ENCODE results near the gene NANOS3.

Gene NANOS3

DNA sequence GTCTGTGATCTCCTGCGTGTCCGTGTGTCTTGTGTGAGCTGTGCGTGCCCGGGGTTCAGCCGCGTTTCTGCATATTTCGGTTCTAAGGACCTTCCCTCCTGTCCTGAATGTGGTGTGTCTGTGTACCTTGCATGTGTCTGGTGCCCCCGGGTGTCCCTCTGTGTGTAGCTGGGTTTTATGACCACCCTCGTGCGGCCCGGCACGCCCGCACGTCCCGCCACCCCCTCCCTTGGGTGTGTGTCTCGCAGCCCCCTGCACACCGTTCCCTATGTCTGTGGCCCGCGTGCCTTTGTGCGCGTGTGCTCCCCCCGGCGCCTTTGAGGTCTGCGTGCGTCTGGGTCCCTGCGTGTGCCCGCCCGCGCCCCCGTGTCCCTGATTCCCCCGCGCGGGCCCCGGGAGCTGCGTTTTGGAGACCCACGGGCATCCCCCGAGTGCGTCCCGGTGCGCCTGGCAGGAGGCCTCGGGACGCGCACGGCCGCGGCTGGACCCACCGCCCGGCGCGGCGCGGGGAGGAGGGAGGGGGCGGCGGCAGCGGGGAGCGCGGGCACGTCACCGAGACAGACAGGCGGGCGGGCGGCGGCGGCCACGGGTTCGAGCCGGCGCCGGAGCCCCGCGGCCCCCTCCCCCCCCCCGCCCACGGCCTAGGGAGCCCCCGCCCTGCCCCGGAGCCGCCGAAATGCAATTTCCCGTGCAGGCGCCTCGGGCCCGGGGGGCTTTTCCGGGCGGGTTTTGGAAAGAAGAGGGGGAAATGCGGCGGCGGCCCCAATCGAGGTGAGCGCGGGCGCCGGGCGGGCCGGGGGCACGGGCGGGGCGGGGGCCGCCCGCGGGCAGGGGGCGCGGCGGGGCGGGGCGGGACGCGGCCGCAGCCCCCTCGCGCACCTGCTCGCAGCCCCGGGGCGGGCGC is 12.0 kb upstream of the NANOS3 start:
- DNase-seq (ENCODE audit: low read depth in 2 of 2, low spot score in 1 of 2), result no peak

DNA sequence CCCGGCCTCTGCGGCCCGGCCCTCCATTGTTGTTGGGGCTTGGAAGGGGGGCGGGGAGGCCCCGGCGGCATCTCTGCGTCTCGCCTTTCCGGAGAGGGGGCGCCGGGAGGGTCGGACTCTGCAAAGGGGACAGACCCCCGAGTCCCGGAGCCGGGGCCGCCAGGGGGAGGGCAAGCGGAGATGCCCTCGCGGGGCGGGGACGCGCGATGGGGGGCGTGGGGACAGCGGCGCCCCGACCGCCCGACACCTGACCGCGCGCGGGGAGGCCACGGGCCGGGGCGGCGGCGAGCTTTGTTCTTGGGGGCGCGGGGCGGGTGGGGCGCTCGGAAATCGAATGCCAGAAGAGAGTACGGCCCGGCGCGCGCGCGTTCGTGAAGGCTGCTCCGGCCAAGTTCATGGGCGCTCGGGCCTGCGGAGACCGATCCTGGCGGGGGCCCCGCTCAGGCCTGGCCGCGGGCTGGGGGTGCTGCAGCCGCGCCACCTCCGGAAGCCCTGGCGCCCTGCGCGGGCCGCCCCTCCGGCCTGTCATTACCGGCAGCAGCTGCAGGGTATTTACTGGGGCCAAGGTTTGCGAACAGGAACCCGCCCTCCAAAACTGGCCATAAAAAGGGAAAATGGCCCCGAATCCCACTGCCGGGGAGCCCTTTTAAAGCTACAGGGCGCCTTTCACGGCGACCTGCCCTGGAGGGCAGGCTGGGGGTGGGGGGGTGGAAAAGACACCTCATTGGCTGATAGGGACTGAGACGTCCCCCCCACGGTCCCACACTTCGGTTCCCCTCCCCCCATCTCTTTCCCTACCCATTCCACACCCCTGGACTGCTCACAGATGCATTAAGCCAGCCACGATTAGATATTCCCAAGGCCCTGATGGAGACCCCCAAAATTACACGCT is 11.1 kb upstream of the NANOS3 start:
- no peak for DNase-seq (ENCODE audit: low read depth in 2 of 2, low spot score in 1 of 2)

DNA sequence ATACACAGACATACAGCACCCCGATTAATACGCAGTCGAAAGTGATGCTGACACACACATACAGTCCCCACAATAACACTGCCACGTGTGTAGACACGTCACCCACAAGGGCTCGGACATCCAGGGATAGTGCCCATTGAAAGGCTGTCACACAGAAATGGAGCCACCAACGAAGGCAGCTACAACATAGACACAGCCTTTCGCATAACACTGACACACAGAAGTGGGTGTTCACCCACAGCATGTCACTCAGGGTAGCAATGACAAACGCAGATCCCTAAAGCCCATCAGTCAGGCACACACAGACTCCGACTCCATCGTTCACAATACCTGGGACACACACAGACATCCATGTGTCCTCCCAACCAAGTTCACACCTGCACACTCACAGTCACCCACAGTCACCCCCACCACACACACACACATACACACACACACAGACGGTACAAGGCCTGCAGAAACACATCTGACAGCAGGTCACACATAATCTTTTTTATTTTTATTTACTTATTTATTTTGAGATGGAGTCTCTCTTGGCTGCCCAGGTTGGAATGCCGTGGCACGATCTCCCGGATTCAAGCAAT is 10.4 kb upstream of the NANOS3 start:
- no peak for DNase-seq (ENCODE audit: low read depth in 2 of 2, low spot score in 1 of 2)

DNA sequence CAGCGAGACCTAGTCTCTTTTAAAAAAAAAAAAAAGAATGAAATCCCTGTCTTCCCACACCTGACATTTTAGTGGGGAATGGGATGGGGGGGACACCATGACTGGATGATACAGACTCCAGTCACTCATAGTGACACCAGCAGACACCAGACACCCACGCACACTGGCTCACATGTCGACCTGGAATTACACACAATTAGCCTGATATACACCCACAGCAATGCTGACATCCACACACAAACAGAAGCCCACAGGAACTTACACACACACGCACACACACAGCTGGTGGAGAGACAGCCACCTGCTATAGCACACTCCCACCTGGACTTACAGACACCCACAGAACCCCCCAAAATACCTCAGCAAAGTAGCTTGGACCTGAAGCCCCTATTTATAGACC is 8.3 kb upstream of the NANOS3 start:
- no peak for DNase-seq (ENCODE audit: low read depth in 2 of 2, low spot score in 1 of 2)

DNA sequence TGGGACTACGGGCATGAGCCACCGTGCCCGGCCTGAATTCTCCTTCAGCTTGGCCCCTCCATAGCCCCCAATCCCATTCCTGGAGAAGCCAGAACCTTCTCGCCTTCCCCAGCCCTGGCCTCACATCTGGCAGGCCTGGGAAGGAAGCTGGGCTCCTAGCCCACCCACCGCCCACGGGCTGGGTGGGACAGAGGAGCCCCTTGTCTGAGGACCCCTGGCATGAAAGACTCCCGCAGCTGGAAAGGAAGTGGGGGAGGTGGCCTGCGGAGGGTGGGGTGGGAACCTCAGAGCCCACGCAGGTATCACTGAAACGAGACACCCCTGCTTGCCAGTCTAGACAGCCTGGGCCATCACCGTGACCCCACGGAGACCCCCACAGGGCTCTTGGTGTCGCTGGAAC is 7.7 kb upstream of the NANOS3 start:
- no peak for DNase-seq (ENCODE audit: low read depth in 2 of 2, low spot score in 1 of 2)

DNA sequence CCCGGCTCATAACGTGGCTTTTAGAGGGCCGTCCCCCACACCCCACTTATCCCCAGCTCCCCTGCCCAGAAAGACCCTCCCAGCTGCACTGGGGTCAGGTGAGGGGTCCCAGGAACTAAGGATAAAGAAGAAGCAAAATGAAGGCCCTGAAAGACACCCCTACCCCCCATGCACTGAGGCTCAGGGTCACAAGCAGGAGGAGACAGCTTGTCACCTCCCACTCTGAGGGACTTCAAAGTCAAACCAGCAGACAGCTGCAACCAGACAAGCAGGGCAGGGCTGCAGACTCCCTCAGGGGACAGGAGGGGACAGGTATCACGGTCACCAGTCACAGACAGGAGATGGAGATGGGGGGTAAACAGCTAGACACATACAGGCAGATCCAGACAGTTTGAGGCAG is 6.1 kb upstream of the NANOS3 start:
- DNase-seq (ENCODE audit: low read depth in 2 of 2, low spot score in 1 of 2), result no peak

DNA sequence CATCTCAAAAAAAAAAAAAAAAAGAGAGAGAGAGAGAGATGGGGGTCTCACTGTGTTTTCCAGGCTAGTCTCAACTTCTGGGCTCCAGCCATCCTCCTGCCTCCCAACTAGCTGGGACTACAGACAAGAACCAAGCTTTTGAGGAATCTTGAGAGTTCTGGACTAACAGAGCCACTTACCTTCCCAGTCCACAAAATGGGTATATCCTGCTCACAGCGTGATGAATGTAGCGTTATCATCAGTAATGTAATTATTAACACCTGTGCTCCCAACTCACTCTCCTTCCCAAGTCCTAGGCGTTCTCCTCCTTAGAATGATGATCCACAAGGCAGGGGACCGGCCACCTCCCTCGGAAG is 4.6 kb upstream of the NANOS3 start:
- DNase-seq (ENCODE audit: low read depth in 2 of 2, low spot score in 1 of 2), result no peak

DNA sequence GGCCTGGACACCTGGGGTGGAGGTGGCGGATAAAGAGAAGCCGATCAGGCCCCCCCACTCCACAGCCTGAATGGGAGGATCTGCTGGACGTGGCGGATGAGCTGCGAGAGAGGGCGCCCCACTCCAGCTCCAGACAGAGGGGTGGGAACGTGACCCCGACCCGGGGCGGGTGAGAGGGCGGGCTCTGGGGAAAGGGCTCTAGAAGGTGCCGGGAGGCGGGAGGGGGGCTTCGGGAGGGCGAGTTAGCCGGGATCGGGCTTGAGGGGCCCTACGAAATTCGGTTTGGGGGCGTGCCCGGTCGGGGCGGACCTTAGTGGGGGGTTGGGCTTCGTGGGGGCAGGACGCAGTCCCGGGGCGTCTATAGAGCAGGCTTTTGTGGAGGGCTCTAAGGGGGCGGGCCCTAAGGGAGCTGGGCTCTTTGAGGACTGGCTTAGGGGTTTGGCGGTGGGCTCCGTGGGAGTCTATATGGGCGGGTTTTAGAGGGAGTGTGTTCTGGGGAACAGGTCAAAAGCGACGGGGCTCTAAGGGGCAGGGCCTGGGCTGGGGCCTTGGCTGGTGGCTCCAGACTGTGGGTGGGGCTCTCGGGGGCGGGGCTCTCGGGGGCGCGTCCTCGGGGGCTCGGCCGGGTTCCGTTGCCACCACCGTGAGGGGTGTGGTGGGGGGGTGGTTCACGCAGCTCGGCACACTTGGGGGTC is 4.1 kb upstream of the NANOS3 start:
- no peak for DNase-seq (ENCODE audit: low read depth in 2 of 2, low spot score in 1 of 2)

DNA sequence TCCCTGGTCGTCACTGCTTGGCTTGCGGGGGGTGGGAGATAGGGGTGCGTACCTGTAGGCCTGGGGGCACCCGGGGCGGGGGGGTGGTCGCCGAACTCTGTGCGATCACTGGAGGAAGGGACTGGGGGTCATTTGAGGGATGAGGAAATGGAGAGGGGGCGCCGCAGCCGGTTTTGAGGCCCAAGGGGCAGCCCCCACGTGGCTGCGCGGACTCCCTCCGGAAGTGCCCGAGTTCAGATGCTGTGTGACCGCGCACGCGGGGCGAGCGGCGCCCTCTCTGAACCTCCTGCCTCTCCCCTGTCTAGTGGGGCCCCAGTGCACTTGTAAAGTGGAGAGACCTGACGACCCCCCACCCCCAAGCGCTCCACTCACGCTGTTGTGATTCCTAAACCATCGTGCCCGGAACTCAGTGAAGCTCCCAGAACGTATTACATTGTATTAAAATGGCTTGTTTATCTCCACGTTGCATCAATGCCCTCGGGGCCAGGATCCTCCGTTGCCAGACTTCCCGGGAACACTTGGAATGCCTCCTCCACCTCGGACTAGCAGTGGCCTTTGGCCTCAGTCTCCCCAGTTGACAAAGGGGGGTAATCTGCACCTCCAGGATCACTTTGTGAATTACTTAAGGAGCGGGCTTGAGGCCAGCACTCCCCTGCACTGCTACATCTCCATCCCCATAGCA is 3.0 kb upstream of the NANOS3 start:
- no peak for DNase-seq (ENCODE audit: low read depth in 2 of 2, low spot score in 1 of 2)

DNA sequence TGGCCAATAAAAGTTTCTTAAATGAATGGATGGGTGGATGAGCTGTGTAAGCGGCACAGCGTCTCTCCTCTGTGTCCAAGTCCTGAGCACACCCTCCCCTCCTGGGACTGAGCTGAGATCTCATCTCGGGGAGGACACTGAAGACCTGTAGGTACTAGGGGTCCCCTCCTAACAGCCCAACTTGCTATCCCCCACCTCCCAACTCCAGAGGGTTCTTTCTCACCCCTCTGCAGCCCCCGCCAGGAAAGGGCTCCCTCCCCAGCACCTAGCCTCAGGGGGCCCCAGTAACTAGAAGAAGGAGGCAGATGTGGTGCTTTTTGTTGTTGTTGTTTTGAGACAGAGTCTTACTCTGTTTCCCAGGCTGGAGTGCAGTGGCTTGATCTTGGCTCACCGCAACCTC is 1.1 kb upstream of the NANOS3 start:
- DNase-seq (ENCODE audit: low read depth in 2 of 2, low spot score in 1 of 2), result no peak

DNA sequence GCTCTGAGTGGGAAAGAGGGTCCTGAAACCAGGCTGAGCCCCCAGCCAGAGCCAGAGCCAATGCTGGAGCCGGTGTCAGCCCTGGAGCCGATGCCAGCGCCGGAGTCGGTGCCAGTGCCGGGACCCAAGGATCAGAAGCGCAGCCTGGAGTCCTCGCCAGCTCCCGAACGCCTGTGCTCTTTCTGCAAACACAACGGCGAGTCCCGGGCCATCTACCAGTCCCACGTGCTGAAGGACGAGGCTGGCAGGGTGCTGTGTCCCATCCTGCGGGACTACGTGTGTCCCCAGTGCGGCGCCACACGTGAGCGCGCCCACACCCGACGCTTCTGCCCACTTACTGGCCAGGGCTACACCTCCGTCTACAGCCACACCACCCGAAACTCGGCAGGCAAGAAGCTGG is 369 bp downstream of the NANOS3 start:
- DNase-seq (ENCODE audit: low read depth in 2 of 2, low spot score in 1 of 2), result no peak

DNA sequence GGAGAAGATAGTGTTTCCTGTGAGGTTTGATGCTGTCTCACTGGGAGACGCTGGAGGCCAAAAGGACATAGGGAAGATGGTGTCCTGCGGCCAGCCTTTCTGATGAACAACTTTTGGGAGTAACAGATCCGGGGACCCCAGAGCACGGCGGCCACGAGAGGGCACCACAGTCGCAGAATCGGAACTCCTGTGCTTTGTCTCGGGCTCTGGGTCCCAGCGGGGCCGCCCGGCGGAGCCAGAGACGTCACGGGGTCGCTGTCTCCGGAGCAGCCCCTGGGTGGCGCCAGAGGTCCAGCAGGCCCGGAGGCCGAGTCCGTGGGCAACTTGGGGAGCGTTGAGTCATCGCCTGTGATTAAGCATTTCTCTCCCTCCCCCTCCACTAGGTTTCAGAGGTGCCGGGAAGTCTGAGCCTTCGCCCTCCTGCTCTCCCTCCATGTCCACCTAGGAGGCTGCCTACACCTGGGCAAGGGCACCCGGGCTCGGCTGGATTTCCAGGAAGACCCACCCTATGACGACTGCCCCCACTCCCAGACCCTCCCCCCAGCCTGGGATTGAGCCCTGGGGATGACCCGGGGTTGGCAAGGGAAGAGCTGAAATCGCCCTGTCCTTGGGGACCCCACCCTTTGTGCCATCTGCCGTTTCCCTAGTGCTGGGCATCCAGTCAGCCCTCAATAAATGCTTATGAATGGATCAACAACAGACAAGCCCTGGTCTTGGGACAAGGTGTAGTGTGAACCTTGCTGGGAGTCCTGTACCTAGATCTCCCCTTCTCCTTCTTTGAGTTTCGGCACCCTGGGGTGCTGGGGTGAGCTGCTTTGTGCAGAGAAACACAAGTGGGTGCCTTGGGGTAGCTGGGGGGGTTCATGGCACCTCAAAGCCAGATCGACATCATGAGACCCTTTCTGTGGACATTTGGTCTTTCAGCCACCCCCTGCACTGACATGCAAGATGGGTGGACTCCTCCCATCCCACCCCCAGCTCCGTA is 3.4 kb downstream of the NANOS3 start:
- peak; percentile 94 to 97 for DNase-seq (ENCODE audit: low read depth in 2 of 2, low spot score in 1 of 2)

DNA sequence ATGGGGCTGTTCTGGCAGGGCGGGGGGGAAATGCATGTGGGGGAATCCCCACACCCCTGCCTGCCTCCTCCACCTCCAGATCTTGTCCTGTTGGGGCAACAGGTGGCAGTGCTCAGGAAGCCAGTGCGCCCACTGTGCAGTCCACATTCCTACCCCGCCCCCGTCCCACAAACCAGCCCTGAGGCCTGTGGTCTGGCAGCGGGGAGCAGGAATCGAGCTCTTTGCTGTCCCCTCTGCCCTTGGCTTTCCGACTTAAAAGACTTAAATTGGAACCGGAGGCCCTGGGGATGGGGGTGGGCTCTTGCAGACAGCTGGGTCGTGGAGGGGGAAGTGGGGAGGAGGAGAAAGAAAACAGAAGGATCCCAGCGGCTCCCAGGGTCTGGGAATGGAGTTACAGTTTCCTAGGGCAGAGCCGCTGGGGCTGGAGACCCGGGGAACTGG is 4.3 kb downstream of the NANOS3 start:
- no peak for DNase-seq (ENCODE audit: low read depth in 2 of 2, low spot score in 1 of 2)

DNA sequence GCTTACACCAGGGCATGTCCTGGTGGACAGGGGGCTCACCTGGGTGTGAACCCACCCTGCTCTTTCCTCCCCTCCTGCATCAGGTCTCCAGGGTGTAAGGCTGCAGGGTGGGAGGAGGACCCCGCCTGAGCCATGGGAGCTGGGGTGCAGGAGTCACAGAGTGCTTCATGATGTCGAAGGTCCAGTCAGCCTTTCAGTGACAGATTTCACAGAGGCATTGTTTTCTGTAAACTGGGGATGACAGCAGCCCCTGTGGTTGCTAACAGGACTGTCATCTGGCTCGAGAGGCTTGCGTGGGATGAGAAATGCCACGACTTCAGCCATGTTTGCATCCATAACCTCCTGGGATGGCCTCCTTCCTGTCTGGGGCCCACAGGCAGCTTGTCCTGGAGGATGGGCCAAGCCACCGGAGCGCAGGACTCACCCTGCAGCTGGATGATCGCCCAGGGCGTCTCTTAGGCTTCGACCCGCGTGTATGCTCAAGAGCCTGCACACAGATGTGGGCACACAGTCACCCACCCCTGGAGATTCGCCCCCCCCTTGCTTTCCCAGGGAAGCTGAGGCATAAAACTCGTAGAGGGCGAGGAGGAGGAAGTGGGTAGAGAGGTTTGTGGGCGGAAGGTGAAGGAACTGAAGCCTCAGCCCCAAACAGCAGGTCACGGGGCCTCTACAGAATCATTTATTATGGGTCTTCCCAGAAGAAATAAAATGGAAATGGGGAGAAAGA is 4.9 kb downstream of the NANOS3 start:
- peak in 1 of 2 donors; percentile 33 for DNase-seq (ENCODE audit: low read depth in 2 of 2, low spot score in 1 of 2)

DNA sequence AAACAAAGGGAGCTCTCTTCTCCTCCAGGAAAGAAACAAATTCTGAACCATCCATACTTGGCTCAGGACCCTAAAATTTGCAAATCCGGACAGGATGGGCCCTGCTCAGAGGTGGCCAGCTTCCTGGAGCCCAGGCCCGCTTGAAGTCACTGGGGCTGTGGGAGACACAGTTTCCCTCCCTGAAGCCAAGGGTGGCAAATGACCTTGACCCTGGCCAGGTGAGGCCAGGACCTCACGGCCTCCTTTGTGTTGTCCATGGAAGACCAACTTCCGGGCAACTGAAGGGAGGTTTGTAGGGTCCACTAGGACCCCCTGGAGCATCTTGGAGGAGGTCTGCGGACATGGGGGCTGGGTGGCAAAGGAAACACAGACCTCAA is 5.5 kb downstream of the NANOS3 start:
- DNase-seq (ENCODE audit: low read depth in 2 of 2, low spot score in 1 of 2), result no peak

DNA sequence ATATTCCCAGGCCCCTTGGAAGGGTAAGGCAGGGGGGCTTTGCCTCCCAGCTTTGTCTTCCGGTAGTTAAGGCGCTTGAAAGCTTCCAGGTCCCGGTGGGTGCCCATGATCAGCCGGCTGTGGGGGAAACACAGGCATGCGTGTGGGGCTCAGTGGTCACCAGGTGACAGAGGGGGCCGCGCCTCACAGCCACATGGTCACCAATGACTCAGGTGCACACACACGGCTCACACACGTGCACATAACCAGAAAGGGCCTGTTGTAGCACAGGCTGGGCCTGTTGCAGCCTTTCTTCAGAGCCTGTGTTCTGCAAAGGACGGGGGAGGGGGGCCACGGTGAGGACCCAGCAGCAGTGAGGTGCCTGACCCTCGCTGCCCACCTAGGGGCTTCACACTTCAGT is 5.9 kb downstream of the NANOS3 start:
- DNase-seq (ENCODE audit: low read depth in 2 of 2, low spot score in 1 of 2), result no peak

DNA sequence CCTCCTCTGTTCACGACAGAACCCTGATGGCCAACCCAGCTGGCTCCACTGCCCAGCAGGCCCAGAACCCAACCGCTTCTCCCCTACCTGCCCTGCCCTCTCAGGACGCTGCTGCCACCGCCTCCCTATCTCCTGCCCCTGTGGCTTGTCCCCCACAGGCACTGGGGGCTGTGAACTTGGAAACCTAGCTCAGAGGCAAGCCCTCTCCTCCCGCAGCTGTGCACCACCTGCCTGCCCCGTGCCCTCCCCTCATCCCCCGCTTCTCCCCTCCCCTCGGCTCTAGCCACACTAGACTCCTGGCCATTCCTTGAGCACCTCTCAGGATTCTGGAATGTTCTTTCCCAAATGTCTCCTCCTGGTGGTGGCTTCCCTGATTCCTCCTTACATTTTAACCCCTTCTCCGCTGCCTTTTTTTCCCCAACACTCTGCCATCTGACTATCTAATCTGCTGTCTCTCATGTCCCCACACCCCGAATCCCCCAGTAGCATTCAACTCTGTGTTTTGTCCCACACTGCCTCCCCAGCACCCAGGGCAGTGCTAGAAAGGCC is 6.7 kb downstream of the NANOS3 start:
- DNase-seq (ENCODE audit: low read depth in 2 of 2, low spot score in 1 of 2), result no peak

DNA sequence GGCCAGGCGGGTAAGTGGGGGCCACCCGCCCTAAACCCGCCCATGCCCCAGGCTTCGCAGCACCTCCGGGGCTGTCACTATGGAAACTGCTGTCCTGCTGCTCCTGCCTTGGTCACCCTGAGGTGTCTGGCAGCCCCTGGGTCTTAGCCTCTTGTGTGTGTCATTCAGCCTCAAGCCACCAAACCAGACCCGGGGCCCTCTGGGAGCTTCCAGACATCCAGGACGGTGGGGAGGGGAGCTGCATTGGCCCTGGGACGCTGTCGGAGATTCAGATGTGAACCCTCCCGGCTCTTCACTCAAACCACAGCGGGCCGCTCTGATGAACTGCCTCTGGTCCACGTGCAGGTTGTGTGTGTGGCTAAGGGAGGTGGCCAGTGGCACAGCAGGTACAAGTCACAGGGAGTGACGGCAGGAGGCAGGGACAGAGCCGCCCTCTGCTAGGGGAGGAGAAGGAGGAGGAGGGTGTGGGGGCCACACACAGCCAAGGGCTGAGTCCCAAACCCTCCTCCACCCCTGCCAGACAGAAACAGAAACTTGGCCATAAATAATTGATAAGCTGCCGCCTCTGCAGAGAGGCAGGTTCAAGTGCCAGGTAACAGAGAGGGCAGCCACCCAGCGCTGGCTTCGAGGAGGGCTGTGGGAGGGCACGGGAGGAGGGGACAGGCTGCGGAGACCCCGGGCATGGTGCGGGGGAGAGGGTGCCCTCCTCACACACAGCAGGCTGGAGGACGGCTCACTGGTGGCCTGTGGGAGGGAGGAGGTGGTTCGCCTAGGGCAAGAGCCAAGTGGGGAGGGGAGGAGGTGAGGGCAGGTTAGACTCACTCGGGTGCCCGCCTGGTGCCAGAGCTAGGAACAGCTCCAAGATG is 8.0 kb downstream of the NANOS3 start:
- DNase-seq (ENCODE audit: low read depth in 2 of 2, low spot score in 1 of 2), result no peak
